NCI-H2196 (cell line): Measurements from ENCODE around the gene EVX2.

Source experiments
- DNase-seq: peaks from one replicate; lab custom pipeline; 2025; ENCODE audit not compliant: unreplicated experiment; lab: John Stamatoyannopoulos, UW

EVX2 gene

GRCh38 chr2:176083796-176084261 lies at the start of gene EVX2:
TSS of gene EVX2 (minus strand) at chr2:176083962. CDS start at chr2:176083776, 186 bp downstream.
- no peak for DNase-seq

GRCh38 chr2:176133389-176133788 lies 49.6 kb upstream of the EVX2 start:
- no peak for DNase-seq

GRCh38 chr2:176132205-176133171 lies 48.7 kb upstream of the EVX2 start:
- no peak for DNase-seq

- no peak for DNase-seq
Measured at GRCh38 chr2:176131848-176132158, 48.0 kb upstream of the EVX2 start.

GRCh38 chr2:176130957-176131847 lies 47.4 kb upstream of the EVX2 start:
- DNase-seq = no peak

- peak; percentile 44 for DNase-seq
Measured at GRCh38 chr2:176130147-176130956, 46.6 kb upstream of the EVX2 start.

GRCh38 chr2:176129813-176130146 lies 46.0 kb upstream of the EVX2 start:
- no peak for DNase-seq

- DNase-seq = no peak
Measured at GRCh38 chr2:176128982-176129796, 45.4 kb upstream of the EVX2 start, which contains the start of gene HOXD8. TSS of gene HOXD8 (plus strand) at chr2:176129705. CDS start at chr2:176130367, 662 bp downstream.

- DNase-seq = no peak
Measured at GRCh38 chr2:176128172-176128981, 44.6 kb upstream of the EVX2 start.

GRCh38 chr2:176127774-176128072 lies 44.0 kb upstream of the EVX2 start:
- DNase-seq = no peak

- DNase-seq = peak; percentile 84
Measured at GRCh38 chr2:176126929-176127773, 43.4 kb upstream of the EVX2 start.

- DNase-seq = no peak
Measured at GRCh38 chr2:176125772-176126054, 42.0 kb upstream of the EVX2 start.

GRCh38 chr2:176124947-176125771 lies 41.4 kb upstream of the EVX2 start:
- DNase-seq = no peak

- no peak for DNase-seq
Measured at GRCh38 chr2:176124110-176124946, 40.6 kb upstream of the EVX2 start.

- DNase-seq = no peak
Measured at GRCh38 chr2:176123411-176124109, 39.8 kb upstream of the EVX2 start.

- DNase-seq = no peak
Measured at GRCh38 chr2:176122683-176123410, 39.1 kb upstream of the EVX2 start, which contains the start of gene HOXD9. TSS of gene HOXD9 (plus strand) at chr2:176122719. CDS start at chr2:176122769, 50 bp downstream.
